Skin of body (tissue), 2 donors: ENCODE measurements around the gene C1QTNF8. TPM values are rescaled to one million over a fixed set of nuclear protein-coding genes. Genes with fewer than 3 reads are reported as not detected.

Experiments
- DNase-seq: peaks from one replicate; lab custom pipeline; 2025; lab: John Stamatoyannopoulos, UW
- total RNA-seq: library from RNA; depleted of rRNA; stranded (reverse); fragments of >200 nt; gene quantifications from one replicate; pipeline ENCODE4 v1.2.3, GENCODE V29; 2014

The C1QTNF8 gene
- total RNA-seq, 1 donor from 2014 or later, result not detected

- no peak for DNase-seq
These were observed 34.1 kb downstream of the C1QTNF8 start for GRCh38 chr16:1061769-1062505.

- DNase-seq, result no peak
These were observed 35.4 kb downstream of the C1QTNF8 start for GRCh38 chr16:1060416-1061340.

- DNase-seq, result no peak
These were observed 36.7 kb downstream of the C1QTNF8 start for GRCh38 chr16:1059310-1059709.

- DNase-seq, result no peak
These were observed 37.8 kb downstream of the C1QTNF8 start for GRCh38 chr16:1058216-1058615.

- DNase-seq, result no peak
These were observed 38.7 kb downstream of the C1QTNF8 start for GRCh38 chr16:1057252-1057932.

DNA sequence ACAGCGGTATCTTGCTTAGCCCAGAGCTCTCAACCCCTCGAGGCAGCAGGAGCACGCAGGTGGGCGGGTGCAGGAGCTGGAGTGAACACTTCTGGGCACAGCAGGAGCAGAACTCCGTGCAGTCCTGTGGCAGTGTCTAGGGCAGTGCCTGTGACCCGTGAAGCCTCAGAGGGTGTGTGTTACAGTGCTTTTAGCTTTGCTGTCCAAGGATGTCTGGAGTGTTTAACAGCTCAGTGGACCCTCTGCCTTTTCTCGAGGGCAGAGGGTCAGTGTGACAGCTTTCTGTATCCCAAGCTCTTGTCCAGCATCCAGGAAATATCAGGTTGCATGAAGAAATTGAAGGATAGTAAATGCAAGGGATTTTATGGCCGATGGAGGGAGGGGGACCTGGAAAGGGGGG, 39.8 kb downstream of the C1QTNF8 start:
- DNase-seq, result no peak

- DNase-seq, result no peak
These were observed 40.5 kb downstream of the C1QTNF8 start for GRCh38 chr16:1055557-1055924.

DNA sequence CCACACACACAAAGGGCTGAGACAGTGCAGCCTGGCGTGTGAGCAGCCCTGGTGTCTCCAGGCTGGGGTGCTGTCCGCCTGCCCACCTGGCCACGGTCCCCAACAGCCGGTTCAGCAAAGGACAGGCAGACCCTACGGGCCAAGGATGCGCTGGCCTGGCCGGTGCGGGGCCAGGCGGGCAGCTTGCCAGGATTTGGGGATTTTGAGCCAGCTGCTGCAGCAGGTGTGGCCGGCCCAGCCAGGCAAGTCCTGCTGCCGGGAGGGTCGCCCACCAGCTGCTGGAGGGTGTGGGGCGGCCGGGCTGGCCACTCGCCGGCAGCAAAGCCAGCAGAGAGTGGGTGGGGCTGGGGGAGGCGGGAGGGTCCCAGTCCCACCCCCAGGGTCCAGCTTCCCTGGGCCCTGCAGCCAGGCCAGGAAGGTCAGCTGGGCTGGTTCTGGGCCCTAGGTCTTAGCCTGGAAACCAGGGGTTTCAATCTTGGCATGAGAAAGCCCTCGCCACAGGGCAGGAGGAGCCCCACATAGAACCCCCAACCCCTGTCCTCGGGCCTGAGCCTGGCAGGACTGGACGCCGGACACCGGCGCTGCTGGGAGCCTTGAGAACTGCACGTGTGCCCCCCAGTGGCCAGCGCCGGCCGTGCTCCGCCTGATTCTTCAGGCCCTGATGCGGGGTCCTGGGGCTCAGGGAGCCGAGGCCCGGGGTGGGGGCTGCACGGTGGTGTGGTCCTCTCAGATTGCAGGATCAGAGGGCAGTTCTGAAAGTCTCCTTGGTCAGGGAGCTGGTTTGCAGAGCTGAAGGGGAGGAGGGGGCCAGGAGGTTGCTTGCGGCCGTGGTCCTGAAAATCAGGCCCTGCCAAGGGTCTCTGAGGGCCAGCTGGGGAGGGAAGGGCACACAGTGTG, 41.1 kb downstream of the C1QTNF8 start:
- DNase-seq, result no peak

- DNase-seq, result no peak
These were observed 42.2 kb downstream of the C1QTNF8 start for GRCh38 chr16:1053700-1054368.

DNA sequence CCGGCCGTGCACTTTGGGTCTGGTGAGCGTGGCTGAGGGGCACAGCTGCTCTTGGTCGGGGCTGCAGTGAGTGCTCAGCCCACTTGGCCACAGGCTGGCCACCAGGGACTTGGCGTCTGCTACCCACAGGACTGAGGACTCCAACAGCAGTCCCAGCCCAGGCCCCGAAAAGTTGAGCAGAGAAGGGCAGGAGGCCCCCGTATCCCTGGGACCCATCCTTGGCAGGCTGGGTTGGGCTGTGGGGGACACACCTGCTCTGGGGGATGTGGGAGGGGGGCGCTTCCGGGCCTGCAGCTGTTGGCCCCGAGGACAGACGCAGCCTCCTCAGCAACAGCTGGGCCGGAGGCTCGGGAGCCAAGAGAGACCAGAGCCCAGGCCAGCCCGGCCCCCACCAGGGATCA, 42.9 kb downstream of the C1QTNF8 start:
- DNase-seq, result no peak

- DNase-seq, result no peak
These were observed 43.3 kb downstream of the C1QTNF8 start for GRCh38 chr16:1052721-1053120.

GRCh38 chr16:1051446-1051845, 44.6 kb downstream of the C1QTNF8 start:
- DNase-seq, result no peak

GRCh38 chr16:1050921-1051320, 45.1 kb downstream of the C1QTNF8 start:
- DNase-seq, result no peak

GRCh38 chr16:1050516-1050915, 45.5 kb downstream of the C1QTNF8 start:
- no peak for DNase-seq

GRCh38 chr16:1049976-1050247, 46.1 kb downstream of the C1QTNF8 start:
- DNase-seq, result no peak

- DNase-seq, result no peak
These were observed 46.7 kb downstream of the C1QTNF8 start for GRCh38 chr16:1049113-1049975.

DNA sequence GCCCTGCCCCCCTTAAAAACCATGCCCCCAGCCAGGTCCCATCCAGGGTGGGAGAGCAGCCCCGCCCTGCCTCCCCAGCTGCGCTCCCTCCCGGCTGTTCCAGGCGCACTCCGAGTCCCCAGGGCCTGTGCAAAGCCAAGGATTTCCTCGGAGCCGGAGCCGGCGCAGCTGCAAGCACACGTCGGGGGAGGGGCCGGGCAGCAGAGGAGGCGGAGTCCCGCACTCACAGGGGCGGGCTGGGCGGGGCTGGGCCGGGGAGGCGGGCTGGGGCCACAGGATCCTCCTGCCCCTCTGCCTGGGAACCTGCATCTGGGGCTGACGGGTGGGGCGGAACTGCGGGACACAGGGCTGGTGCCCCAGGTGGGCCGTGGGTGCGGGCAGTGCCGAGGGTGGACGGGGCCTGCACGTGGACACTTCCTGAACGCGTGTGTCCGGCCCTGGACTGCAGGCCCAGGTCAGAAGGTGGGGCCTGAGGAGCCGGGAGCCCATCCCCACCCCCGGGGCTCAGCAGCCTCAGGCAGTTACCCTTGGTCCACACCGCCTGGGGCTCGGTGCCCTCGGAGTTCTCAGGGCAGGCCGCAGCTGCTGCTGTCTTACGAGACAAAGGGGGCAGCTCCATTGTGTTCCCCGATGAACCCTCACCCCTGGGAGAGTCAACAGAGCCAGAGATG, 47.5 kb downstream of the C1QTNF8 start:
- DNase-seq, result peak; percentile 54

GRCh38 chr16:1047801-1048200, 48.2 kb downstream of the C1QTNF8 start:
- no peak for DNase-seq

DNA sequence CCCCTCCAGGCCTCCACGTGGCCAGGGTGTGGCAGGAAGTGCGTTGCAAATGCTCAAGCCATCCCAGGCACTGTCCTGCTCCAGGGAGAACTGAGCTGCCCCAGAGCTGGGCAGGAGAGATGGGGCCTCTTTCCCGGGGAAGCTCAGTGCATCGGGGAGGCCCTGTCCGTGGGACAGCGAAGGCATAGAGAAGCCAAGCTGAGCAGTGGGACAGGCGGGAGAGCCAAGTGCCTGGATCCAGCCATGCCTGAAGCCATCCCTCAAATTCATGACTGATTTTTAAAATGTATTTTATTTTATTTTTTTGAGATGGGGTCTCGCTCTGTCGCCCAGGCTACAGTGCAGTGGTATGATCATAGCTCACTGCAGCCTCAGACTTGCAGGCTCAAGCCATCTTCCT, 48.9 kb downstream of the C1QTNF8 start:
- no peak for DNase-seq
